ENCODE measurements around the gene TRERF1.

TRERF1 gene

GRCh38 chr6:42404484-42404883, 47.2 kb downstream of the TRERF1 start:
- Histone ChIP-seq H2AFZ (ENCODE audit: low read length) (no peak overlapping the region), H3F3A (ENCODE audit: insufficient read depth, low read length) (no peaks in the 10 kb centered on the region), H3K9ac (ENCODE audit: low read length) (no peak overlapping the region), H3K4me2 (ENCODE audit: low read depth, low read length) (no peak overlapping the region), H3K27me3 (replicated peaks; ENCODE audit: insufficient read depth, low read length) (no peaks in the 10 kb centered on the region), H3K9me2 (replicated peaks; ENCODE audit: insufficient read depth, low read length) (no peaks in the 10 kb centered on the region), H3K4me3 (ENCODE audit: low read length) (no peak overlapping the region), H3K4me1 (ENCODE audit: low read length) (0 out of 2 replicates have a peak, but pooled peaks cover 4% of the 10 kb centered on the region), H3K27ac (ENCODE audit: low read length) (no peak overlapping the region), H3K36me3 (replicated peaks; ENCODE audit: insufficient read depth, low read length) (no peaks in the 10 kb centered on the region), H4K20me1 (ENCODE audit: insufficient read depth, low read length) (no peaks in the 10 kb centered on the region), H3K79me2 (ENCODE audit: low read length) (peaks cover 15% of the 10 kb centered on the region; the same call in 1 of the 2 replicates), H3K9me3 (replicated peaks; ENCODE audit: insufficient read depth, low read length) (no peaks in the 10 kb centered on the region)
- TF ChIP-seq CTCF (IDR thresholded peaks at IDR 0.05; ENCODE audit: low read length) = no peak
- TF ChIP-seq EZH2 (optimal IDR thresholded peaks at IDR 0.05; ENCODE audit: low read depth, low read length) = no peak
- TF ChIP-seq EZH2phosphoT487 (IDR thresholded peaks at IDR 0.05; ENCODE audit: low read length) = no peak
- DNase-seq = no peak

DNA sequence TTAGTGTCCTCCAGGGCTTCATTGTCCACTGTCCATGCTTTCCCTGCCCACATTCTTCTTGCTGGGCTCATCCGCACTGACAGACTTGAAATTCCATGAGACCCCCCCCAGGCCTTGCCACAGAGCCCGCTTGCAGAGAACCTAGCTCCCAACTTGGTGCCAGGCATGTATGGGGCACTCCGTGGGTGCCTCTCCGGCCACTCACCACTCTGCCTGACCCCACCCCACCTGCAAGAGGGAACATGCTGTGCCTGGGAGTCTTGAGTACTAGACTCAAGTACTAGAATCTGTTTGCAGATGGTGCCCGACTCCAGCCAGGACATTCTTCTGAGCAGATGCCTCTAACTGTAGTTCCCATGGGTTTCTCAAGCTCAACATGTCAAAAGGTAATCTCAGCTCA, 47.9 kb downstream of the TRERF1 start:
- TF ChIP-seq EZH2phosphoT487 (IDR thresholded peaks at IDR 0.05; ENCODE audit: low read length) (no peak), EZH2 (optimal IDR thresholded peaks at IDR 0.05; ENCODE audit: low read depth, low read length) (no peak)
- Histone ChIP-seq H3K9me2 (replicated peaks; ENCODE audit: insufficient read depth, low read length) (no peaks in the 10 kb centered on the region), H3F3A (ENCODE audit: insufficient read depth, low read length) (no peaks in the 10 kb centered on the region), H3K79me2 (ENCODE audit: low read length) (peaks cover 17% of the 10 kb centered on the region; the same call in 1 of the 2 replicates), H3K27ac (ENCODE audit: low read length) (no peak overlapping the region), H3K36me3 (replicated peaks; ENCODE audit: insufficient read depth, low read length) (no peaks in the 10 kb centered on the region), H3K4me2 (ENCODE audit: low read depth, low read length) (no peak overlapping the region), H3K9me3 (replicated peaks; ENCODE audit: insufficient read depth, low read length) (no peaks in the 10 kb centered on the region), H2AFZ (ENCODE audit: low read length) (no peak overlapping the region), H3K4me1 (ENCODE audit: low read length) (0 out of 2 replicates have a peak, but pooled peaks cover 4% of the 10 kb centered on the region), H3K27me3 (replicated peaks; ENCODE audit: insufficient read depth, low read length) (no peaks in the 10 kb centered on the region), H3K4me3 (ENCODE audit: low read length) (no peak overlapping the region), H3K9ac (ENCODE audit: low read length) (no peak overlapping the region), H4K20me1 (ENCODE audit: insufficient read depth, low read length) (no peaks in the 10 kb centered on the region)
- DNase-seq = no peak

DNA sequence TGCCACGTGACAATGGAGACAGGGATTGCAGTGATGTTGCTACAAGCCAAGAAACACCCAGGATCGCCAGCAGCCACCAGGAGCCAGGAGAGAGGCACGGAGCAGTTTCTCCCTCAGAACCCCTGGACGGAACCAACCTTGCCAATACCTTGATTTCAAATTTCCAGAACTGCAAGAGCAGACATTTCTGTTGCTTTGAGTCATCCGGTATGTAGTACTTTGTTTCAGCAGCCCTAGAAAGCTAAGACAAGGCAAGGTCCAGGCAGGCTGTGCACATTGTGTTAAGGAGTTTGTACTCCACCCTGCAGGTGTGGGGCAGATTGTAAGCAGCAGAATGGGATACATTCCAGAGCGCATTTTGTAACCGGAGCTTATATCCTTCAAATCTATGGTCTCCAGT, 48.3 kb downstream of the TRERF1 start:
- no peaks in the 10 kb centered on the region for H3F3A ChIP-seq (ENCODE audit: insufficient read depth, low read length)
- no peak for DNase-seq
- TF ChIP-seq CTCF (IDR thresholded peaks at IDR 0.05; ENCODE audit: low read length) (no peak), EZH2phosphoT487 (IDR thresholded peaks at IDR 0.05; ENCODE audit: low read length) (no peak), EZH2 (optimal IDR thresholded peaks at IDR 0.05; ENCODE audit: low read depth, low read length) (no peak)

DNA sequence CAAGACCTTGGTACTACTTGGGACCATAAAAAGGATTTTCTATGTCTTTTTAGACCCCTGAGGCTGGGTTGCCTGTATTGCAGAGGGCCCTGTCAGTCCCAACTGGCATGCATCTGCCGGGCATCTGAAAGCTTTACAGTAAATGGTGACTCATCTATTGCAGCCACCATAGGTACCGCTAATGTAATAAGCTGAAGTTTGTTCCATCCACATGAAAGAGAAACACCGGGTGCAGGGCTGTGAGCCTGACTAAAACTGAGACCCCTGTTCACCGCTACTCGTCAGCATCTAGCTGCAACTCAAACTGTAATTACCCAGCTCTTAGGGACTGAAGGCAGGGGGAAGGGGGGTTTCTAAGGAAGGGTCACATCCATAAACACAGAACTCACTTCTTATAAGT, 49.5 kb downstream of the TRERF1 start:
- no peaks in the 10 kb centered on the region for H3K27me3 ChIP-seq (replicated peaks; ENCODE audit: insufficient read depth, low read length)
- peaks cover 31% of the 10 kb centered on the region for H3K79me2 ChIP-seq (ENCODE audit: low read length)
- no peaks in the 10 kb centered on the region for H3K36me3 ChIP-seq (replicated peaks; ENCODE audit: insufficient read depth, low read length)
- no peaks in the 10 kb centered on the region for H4K20me1 ChIP-seq (ENCODE audit: insufficient read depth, low read length)
- no peaks in the 10 kb centered on the region for H3K9me3 ChIP-seq (replicated peaks; ENCODE audit: insufficient read depth, low read length)
- H3K4me2 ChIP-seq (ENCODE audit: low read depth, low read length) = no peak overlapping the region
- no peak for DNase-seq
- H3F3A ChIP-seq (ENCODE audit: insufficient read depth, low read length) = no peaks in the 10 kb centered on the region
- H3K4me1 ChIP-seq (ENCODE audit: low read length) = no peaks in the 10 kb centered on the region
- H3K4me3 ChIP-seq (ENCODE audit: low read length) = no peak overlapping the region
- no peak overlapping the region for H3K9ac ChIP-seq (ENCODE audit: low read length)
- no peaks in the 10 kb centered on the region for H3K9me2 ChIP-seq (replicated peaks; ENCODE audit: insufficient read depth, low read length)
- H3K27ac ChIP-seq (ENCODE audit: low read length) = no peak overlapping the region
- H2AFZ ChIP-seq (ENCODE audit: low read length) = no peak overlapping the region
- TF ChIP-seq EZH2 (optimal IDR thresholded peaks at IDR 0.05; ENCODE audit: low read depth, low read length) (no peak), CTCF (IDR thresholded peaks at IDR 0.05; ENCODE audit: low read length) (no peak), EZH2phosphoT487 (IDR thresholded peaks at IDR 0.05; ENCODE audit: low read length) (no peak)

More for the DNA sequence above, 48.3 kb downstream of the TRERF1 start:
- Histone ChIP-seq H3K4me1 (ENCODE audit: low read length) (0 out of 2 replicates have a peak, but pooled peaks cover 4% of the 10 kb centered on the region), H3K9me3 (replicated peaks; ENCODE audit: insufficient read depth, low read length) (no peaks in the 10 kb centered on the region), H3K9ac (ENCODE audit: low read length) (no peak overlapping the region), H3K4me3 (ENCODE audit: low read length) (no peak overlapping the region), H3K27me3 (replicated peaks; ENCODE audit: insufficient read depth, low read length) (no peaks in the 10 kb centered on the region), H3K79me2 (ENCODE audit: low read length) (peaks cover 21% of the 10 kb centered on the region; the same call in 1 of the 2 replicates), H2AFZ (ENCODE audit: low read length) (no peak overlapping the region), H4K20me1 (ENCODE audit: insufficient read depth, low read length) (no peaks in the 10 kb centered on the region), H3K4me2 (ENCODE audit: low read depth, low read length) (no peak overlapping the region), H3K9me2 (replicated peaks; ENCODE audit: insufficient read depth, low read length) (no peaks in the 10 kb centered on the region), H3K36me3 (replicated peaks; ENCODE audit: insufficient read depth, low read length) (no peaks in the 10 kb centered on the region), H3K27ac (ENCODE audit: low read length) (no peak overlapping the region)

Measured in MM.1S (cell line).